ENCODE measurements around the gene MAP3K19.
"Not testable (repeated sequence)": the region's sequence is repeated elsewhere in the genome, so short reads cannot be mapped to it uniquely, and the experiment has no call there.

The MAP3K19 gene

GRCh38 chr2:135050132-135050531 is 2.9 kb upstream of the MAP3K19 start:
- DNase-seq = no peak

DNA sequence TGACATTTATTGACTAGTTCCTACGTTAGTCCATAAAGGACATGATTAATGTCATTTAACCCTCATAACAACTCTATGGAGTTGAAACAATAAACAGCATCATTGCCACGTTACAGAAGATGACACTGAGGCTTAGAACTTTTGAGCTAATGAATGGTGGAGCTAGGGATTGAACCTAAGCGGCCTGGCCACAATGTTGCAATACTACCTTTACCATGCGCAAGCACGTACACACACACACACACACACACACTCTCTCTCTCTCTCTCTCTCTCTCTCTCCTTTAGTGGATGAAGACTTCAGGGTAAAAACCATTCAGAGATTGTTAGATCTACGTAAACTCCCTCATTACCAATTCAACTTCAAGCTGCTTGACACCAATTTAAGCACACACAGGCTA is 875 bp upstream of the MAP3K19 start:
- no peak for DNase-seq

- DNase-seq = no peak
Observed at GRCh38 chr2:135043345-135043744, 3.9 kb downstream of the MAP3K19 start.

GRCh38 chr2:135037831-135038230 is 9.4 kb downstream of the MAP3K19 start:
- DNase-seq = no peak

GRCh38 chr2:135033216-135033615 is 14.0 kb downstream of the MAP3K19 start:
- not testable (repeated sequence) for DNase-seq

DNA sequence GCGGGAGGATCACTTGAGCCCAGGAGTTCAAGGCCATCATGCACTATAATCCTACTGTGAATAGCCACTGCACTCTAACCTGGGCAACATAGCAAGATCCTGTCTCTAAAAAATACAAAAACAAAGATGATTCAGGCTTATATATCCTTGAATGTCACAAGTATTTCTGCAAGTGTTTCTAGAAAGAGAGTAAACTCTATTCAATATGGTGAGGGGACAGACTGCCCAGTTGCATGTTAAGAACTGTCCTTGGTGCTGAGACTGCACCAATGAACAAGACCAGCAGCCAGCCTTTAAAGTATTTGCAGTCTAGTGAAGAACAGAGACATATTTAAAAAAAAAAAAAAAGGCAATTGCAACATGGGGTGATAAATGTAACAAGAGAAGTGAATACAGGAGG is 16.4 kb downstream of the MAP3K19 start:
- no peak for DNase-seq

DNA sequence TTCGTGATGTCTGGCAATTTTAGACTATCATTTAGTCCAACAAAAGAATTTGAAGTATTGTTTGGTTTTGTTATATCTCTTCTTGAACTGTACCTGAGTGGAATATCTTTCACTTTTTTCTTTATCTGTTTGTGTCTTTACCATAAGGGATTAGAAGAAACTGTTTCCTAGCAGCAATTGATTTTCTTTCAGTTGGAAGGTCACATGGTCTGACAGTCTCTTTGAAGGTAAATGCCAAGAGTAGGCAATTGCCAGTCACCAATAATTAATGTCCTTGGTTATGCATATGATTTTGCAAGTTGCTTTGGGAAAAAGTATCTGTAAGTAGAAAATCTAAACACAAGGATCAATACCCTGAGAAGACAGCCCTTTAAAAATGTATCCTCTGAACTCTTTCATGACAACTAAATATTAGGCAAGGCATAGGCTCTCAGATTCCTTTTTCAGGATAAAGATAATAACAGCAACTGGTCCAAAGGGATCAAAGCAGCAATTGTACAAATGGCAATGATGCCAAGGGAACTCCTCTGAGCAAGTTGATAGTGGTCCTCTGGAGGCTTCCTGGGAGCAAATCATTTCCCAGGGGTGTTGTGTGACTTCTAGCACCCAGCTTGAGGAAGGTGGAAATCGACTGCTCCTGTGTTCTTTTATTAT is 17.6 kb downstream of the MAP3K19 start:
- DNase-seq = no peak

- no peak for DNase-seq
Observed at GRCh38 chr2:135023886-135024485, 23.3 kb downstream of the MAP3K19 start.

GRCh38 chr2:135022952-135023880 is 24.0 kb downstream of the MAP3K19 start:
- no peak for DNase-seq

- DNase-seq = no peak
Observed at GRCh38 chr2:135021618-135022017, 25.6 kb downstream of the MAP3K19 start.

GRCh38 chr2:135011633-135012032 is 35.6 kb downstream of the MAP3K19 start:
- no peak for DNase-seq

GRCh38 chr2:135010200-135010942 is 36.9 kb downstream of the MAP3K19 start:
- DNase-seq = no peak

DNA sequence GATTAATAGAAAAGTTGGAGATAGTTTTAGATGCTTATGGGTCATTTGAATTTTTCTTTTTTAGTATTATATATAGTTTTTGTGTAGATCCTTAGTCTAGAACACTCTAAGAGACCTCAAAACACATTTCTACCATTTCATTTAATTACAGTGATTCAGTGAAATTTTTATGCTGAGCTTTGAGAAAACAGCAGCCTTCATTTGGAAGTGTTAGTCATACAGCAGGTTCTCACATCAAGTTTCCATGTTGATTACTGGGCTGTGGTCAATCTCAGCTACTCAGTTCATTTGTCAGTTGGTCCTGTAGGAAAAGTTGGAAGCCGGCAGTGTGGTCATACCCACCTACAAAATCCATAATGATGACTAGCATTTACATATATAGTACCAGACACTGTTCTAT is 37.9 kb downstream of the MAP3K19 start:
- no peak for DNase-seq

- no peak for DNase-seq
Observed at GRCh38 chr2:135005753-135006152, 41.5 kb downstream of the MAP3K19 start.

GRCh38 chr2:135004005-135004746 is 43.1 kb downstream of the MAP3K19 start:
- peak; percentile 53 for DNase-seq

DNA sequence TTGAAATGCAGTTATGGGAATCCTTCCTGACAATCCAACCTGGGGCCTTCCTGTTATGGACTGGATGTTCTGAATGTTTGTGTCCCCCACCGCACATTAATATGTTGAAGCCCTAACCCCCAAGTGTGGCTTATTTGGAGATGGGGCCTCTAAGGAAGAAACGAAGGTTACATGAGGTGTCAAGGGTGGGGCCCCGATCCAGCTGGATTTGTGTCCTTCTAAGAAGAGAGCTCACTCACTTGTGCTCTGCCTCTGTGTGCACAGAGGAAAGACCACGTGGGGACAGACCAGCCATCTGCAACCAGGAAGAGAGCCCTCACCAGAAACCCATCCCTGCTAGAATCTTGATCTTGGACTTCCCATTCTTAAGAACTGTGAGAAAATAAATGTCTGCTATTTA is 44.4 kb downstream of the MAP3K19 start:
- no peak for DNase-seq

DNA sequence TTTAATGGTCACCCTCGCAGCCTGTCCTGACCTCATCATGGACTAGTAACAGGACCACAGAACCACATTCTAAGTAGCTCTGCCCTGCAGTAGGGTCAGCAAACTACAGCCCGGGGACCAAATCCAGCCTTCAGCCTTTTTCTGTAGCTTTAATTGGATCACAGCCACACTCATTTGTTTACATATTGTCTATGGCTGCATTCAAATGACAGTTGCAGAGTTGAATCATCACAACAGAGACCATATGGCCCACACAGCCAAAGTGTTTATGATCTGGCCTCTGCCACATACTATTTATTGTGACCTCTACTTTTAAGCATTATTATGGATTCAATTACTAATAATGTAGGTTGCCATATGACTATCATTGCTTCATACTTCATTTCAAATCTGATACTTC is 47.7 kb downstream of the MAP3K19 start:
- DNase-seq = no peak

DNA sequence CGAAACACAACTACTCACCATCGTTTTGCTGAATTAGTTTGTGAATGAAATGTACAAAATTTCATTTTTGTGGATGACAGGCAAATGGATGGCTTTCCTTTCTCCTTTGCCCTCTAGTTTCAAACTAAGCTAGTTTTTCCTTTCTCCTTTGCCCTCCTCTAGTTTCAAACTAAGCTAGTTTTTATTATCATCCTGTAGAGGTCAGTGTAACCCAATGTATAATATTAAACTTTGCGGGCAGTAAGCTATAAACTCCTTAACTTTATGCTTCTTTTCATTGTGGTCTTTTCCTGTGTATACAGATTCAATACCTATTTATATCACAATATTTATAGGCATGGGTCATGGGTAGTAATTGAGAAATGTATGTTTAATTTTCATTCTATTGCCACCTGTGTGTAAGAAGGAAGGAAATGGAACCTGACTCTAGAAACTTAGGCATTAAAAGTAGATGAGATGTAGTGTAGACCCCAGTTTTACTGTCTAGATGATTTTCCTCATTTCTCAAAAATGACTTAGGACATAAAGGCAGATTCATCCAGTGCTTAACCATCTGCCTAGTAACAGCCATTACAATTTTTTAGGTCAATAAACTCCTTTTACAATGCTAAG is 58.1 kb downstream of the MAP3K19 start:
- no peak for DNase-seq

DNA sequence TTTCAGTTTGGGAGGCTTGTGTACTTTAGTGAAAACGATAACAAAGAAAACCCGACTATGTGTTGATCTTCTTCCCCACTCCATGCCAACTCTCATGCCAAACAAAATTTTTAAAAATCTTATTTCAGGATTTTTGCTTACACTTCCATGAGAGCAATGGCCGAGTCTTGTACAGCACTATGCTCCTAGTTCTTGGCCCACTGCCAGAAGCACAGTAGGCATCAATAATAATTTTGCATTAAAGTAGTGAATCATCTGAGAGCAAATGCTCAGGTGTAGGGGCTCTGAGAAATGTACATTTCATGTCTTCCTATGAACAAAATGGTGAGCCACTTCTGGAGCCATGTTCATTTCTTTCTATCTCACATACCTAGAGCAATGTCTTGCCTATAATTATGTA is 62.2 kb downstream of the MAP3K19 start:
- DNase-seq = no peak

DNA sequence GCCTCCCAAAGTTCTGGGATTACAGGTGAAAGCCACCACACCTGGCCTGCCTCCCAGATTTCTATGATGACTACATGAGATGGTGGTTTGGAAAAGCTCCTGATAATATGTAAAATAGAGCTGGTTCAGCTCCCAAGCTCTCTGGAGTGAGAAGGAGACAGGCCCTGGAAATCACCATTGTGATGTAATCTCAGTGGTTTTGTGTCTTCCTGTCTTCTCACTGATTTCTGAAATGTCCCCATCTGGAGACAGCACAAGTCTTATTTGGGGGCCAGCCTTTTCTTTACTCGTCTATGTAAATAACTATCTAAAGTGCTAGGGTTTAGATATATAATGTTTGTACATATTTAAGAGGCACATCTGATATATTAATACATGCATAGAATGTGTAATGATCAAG is 64.6 kb downstream of the MAP3K19 start:
- no peak for DNase-seq

DNA sequence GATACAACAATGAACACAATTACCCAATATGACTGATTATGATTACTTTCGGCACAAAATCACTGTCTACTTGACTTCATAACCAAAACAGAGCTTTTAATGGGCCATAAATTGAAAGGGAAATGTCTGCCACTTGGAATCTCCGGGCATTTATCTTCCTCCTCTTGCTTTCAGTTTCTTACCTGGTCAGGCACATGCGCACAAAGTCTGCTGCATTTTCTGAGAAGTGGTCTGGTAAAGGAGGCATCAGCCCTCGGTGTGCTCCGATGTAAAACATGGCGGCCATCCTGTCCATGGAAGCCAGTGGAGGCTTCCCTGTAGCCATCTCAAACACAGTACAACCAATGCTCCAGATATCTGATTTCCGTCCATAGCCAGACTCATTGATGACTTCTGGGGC is 66.6 kb downstream of the MAP3K19 start:
- no peak for DNase-seq

GRCh38 chr2:134979221-134979620 is 68.0 kb downstream of the MAP3K19 start:
- no peak for DNase-seq

All from CD4-positive, alpha-beta T cell treated with Interleukin-15 for 1 hour (primary cell).